ENCODE data around the gene TULP4. TPM values are rescaled to one million over a fixed set of nuclear protein-coding genes. Genes with fewer than 3 reads are reported as not detected.
"Not testable (repeated sequence)": the region's sequence is repeated elsewhere in the genome, so short reads cannot be mapped to it uniquely, and the experiment has no call there.

TULP4 gene
- total and polyA plus RNA-seq, 2 of the 8 experiments (the other 6 are each of a cell fraction or from before 2014, with no cell fraction given) = 7.7 to 51.6 TPM

- H2BK5ac ChIP-seq (ENCODE audit: low read depth, low read length); DNase-seq (ENCODE audit: low read depth in 1 of 2, low spot score in 2 of 2); H3K9ac ChIP-seq (replicated peaks in 1 of 4; ENCODE audit: extremely low read depth in 1 of 4, low read depth in 3 of 4, low read length in 3 of 4); H3K4me3 ChIP-seq (ENCODE audit: extremely low read depth in 1 of 4, insufficient read depth in 2 of 4, low read depth in 3 of 4, low read length in 4 of 4); H3K23me2 ChIP-seq (ENCODE audit: low read depth, low read length); H3K36me3 ChIP-seq (ENCODE audit: control insufficient read depth in 2 of 4, insufficient read depth in 4 of 4, low read length in 3 of 4); H2BK20ac ChIP-seq (ENCODE audit: low read length); H3K14ac ChIP-seq (ENCODE audit: insufficient read length); H3K4me2 ChIP-seq (ENCODE audit: insufficient read depth in 1 of 2, low read depth in 2 of 2, low read length in 2 of 2); H4K8ac ChIP-seq (ENCODE audit: extremely low read depth, insufficient read depth, low read length); POLR2A ChIA-PET (ENCODE audit: partially characterized antibody); H2AK5ac ChIP-seq (ENCODE audit: low read depth, low read length); H4K20me1 ChIP-seq (replicated peaks in 1 of 2; ENCODE audit: control insufficient read depth in 1 of 2, insufficient read depth in 2 of 2, low read length in 2 of 2); H3K79me2 ChIP-seq (ENCODE audit: control insufficient read depth in 1 of 2, insufficient read depth in 2 of 2, low read length in 2 of 2); H3K4ac ChIP-seq (replicated peaks; ENCODE audit: insufficient read length, low read depth, low read length); H3K23ac ChIP-seq (ENCODE audit: insufficient read length); H3K79me1 ChIP-seq (ENCODE audit: low read depth, low read length); H3K56ac ChIP-seq (replicated peaks; ENCODE audit: insufficient read length, low read depth, low read length); H2BK15ac ChIP-seq (ENCODE audit: low read length); H2AFZ ChIP-seq (ENCODE audit: low read length); H3K18ac ChIP-seq (ENCODE audit: extremely low read depth, low read length); H2BK120ac ChIP-seq (replicated peaks; ENCODE audit: low read depth, low read length); H3K27ac ChIP-seq (ENCODE audit: low read depth, low read length); H4K5ac ChIP-seq (ENCODE audit: insufficient read length, low read depth, low read length); H4K91ac ChIP-seq (replicated peaks; ENCODE audit: insufficient read length, low read length); H2BK12ac ChIP-seq (ENCODE audit: low read depth, low read length); H3K4me1 ChIP-seq (replicated peaks in 1 of 4; ENCODE audit: control insufficient read depth in 3 of 4, insufficient read depth in 4 of 4, low read length in 3 of 4); FAIRE-seq; H3K27me3 ChIP-seq (replicated peaks in 1 of 4; ENCODE audit: control insufficient read depth in 3 of 4, extremely low read depth in 1 of 4, insufficient read depth in 3 of 4, low read length in 3 of 4): not testable (repeated sequence)
- H3K9me3 ChIP-seq (ENCODE audit: insufficient read depth in 2 of 2, low read depth in 1 of 2, low read length in 1 of 2) = 0 out of 4 replicates have a peak, but pooled peaks cover 6 to 11% of the 10 kb centered on the region in 2 experiments
- 89% methylated on average over 4 of the region's 4 CpGs; no CpG with 5 or more reads in 1 of the 2 experiments for WGBS, 2 experiments (ENCODE audit: extremely low coverage in 1 of 2, insufficient coverage in 1 of 2, insufficient read length in 1 of 2, insufficient replicate concordance in 2 of 2, low coverage in 1 of 2, low lambda C conversion rate in 2 of 2, missing lambda C conversion rate in 1 of 2)
- CTCF ChIA-PET (ENCODE audit: partially characterized antibody) = interaction anchor here (1.1 kb wide), 1 partner anchor 17 kb away, joined by 3 read pairs; no protein-coding TSS in a partner anchor
These were observed 10.7 kb upstream of the TULP4 start for GRCh38 chr6:158301561-158301960.

GRCh38 chr6:158302195-158302796, 10.0 kb upstream of the TULP4 start:
- H3K79me1 ChIP-seq (ENCODE audit: low read depth, low read length); H3K4ac ChIP-seq (replicated peaks; ENCODE audit: insufficient read length, low read depth, low read length); H3K23ac ChIP-seq (ENCODE audit: insufficient read length); H3K18ac ChIP-seq (ENCODE audit: extremely low read depth, low read length); H2BK20ac ChIP-seq (ENCODE audit: low read length); H3K4me2 ChIP-seq (ENCODE audit: insufficient read depth in 1 of 2, low read depth in 2 of 2, low read length in 2 of 2); H3K27ac ChIP-seq (ENCODE audit: low read depth, low read length); H2AK5ac ChIP-seq (ENCODE audit: low read depth, low read length); H3K9ac ChIP-seq (replicated peaks in 1 of 4; ENCODE audit: extremely low read depth in 1 of 4, low read depth in 3 of 4, low read length in 3 of 4); H3K56ac ChIP-seq (replicated peaks; ENCODE audit: insufficient read length, low read depth, low read length); H2BK5ac ChIP-seq (ENCODE audit: low read depth, low read length); H4K91ac ChIP-seq (replicated peaks; ENCODE audit: insufficient read length, low read length); H3K27me3 ChIP-seq (replicated peaks in 1 of 4; ENCODE audit: control insufficient read depth in 3 of 4, extremely low read depth in 1 of 4, insufficient read depth in 3 of 4, low read length in 3 of 4); POLR2A ChIA-PET (ENCODE audit: partially characterized antibody); H3K4me3 ChIP-seq (ENCODE audit: extremely low read depth in 1 of 4, insufficient read depth in 2 of 4, low read depth in 3 of 4, low read length in 4 of 4); H3K4me1 ChIP-seq (replicated peaks in 1 of 4; ENCODE audit: control insufficient read depth in 3 of 4, insufficient read depth in 4 of 4, low read length in 3 of 4); H3K9me3 ChIP-seq (ENCODE audit: insufficient read depth in 2 of 2, low read depth in 1 of 2, low read length in 1 of 2); H3K23me2 ChIP-seq (ENCODE audit: low read depth, low read length); CTCF ChIA-PET (ENCODE audit: partially characterized antibody); H4K20me1 ChIP-seq (replicated peaks in 1 of 2; ENCODE audit: control insufficient read depth in 1 of 2, insufficient read depth in 2 of 2, low read length in 2 of 2); FAIRE-seq; H4K5ac ChIP-seq (ENCODE audit: insufficient read length, low read depth, low read length); H3K14ac ChIP-seq (ENCODE audit: insufficient read length); H4K8ac ChIP-seq (ENCODE audit: extremely low read depth, insufficient read depth, low read length); H2AFZ ChIP-seq (ENCODE audit: low read length); H3K36me3 ChIP-seq (ENCODE audit: control insufficient read depth in 2 of 4, insufficient read depth in 4 of 4, low read length in 3 of 4); DNase-seq (ENCODE audit: low read depth in 1 of 2, low spot score in 2 of 2); H2BK120ac ChIP-seq (replicated peaks; ENCODE audit: low read depth, low read length); H2BK12ac ChIP-seq (ENCODE audit: low read depth, low read length); H2BK15ac ChIP-seq (ENCODE audit: low read length); H3K79me2 ChIP-seq (ENCODE audit: control insufficient read depth in 1 of 2, insufficient read depth in 2 of 2, low read length in 2 of 2): not testable (repeated sequence)
- WGBS, 2 experiments (ENCODE audit: extremely low coverage in 1 of 2, insufficient coverage in 1 of 2, insufficient read length in 1 of 2, insufficient replicate concordance in 2 of 2, low coverage in 1 of 2, low lambda C conversion rate in 2 of 2, missing lambda C conversion rate in 1 of 2) = 78% methylated on average over 7 of the region's 7 CpGs; no CpG with 5 or more reads in 1 of the 2 experiments
